Kidney epithelial cell (primary cell): ENCODE results near the gene IMPA2. TPM values are rescaled to one million over a fixed set of nuclear protein-coding genes. Genes with fewer than 3 reads are reported as not detected.
"Not testable (repeated sequence)": the region's sequence is repeated elsewhere in the genome, so short reads cannot be mapped to it uniquely, and the experiment has no call there.

Experiments used
- DNase-seq: peaks from one replicate; pipeline ENCODE4 v3.0.0-alpha.2; 2010; ENCODE audit warnings: low read depth
- H3K27me3 ChIP-seq: 2 replicates; pipeline ENCODE4 v1.6.0; 2011; ENCODE audit warnings: low read length; ENCODE audit not compliant: control insufficient read depth, insufficient read depth
- H3K36me3 ChIP-seq: 2 replicates; pipeline ENCODE4 v1.5.1; 2011; ENCODE audit warnings: low read length; ENCODE audit not compliant: control insufficient read depth, insufficient read depth
- H3K4me3 ChIP-seq: 2 replicates; pipeline ENCODE4 v1.5.1; 2011; ENCODE audit warnings: low read depth, mild to moderate bottlenecking, control low read depth, low read length
- CTCF ChIP-seq: IDR thresholded peaks from 2 replicates; pipeline ENCODE4 v1.5.1; 2011; ENCODE audit warnings: mild to moderate bottlenecking, moderate library complexity, low read length, control low read depth, inconsistent platforms; ENCODE audit not compliant: insufficient read depth, poor library complexity, severe bottlenecking
- total RNA-seq: library from RNA; depleted of rRNA; stranded (reverse); fragments of >200 nt; gene quantifications from 2 replicates; pipeline ENCODE4 v1.2.3, GENCODE V29; 2015

The IMPA2 gene
- total RNA-seq, 1 donor from 2014 or later, result 24.9 TPM

- TF ChIP-seq CTCF, result no peak
- Histone ChIP-seq H3K27me3 (no peaks in the 10 kb centered on the region), H3K4me3 (no peak overlapping the region), H3K36me3 (no peaks in the 10 kb centered on the region)
- DNase-seq, result no peak
These were observed 84.1 kb downstream of the IMPA2 start for GRCh38 chr18:12065397-12065796.

DNA sequence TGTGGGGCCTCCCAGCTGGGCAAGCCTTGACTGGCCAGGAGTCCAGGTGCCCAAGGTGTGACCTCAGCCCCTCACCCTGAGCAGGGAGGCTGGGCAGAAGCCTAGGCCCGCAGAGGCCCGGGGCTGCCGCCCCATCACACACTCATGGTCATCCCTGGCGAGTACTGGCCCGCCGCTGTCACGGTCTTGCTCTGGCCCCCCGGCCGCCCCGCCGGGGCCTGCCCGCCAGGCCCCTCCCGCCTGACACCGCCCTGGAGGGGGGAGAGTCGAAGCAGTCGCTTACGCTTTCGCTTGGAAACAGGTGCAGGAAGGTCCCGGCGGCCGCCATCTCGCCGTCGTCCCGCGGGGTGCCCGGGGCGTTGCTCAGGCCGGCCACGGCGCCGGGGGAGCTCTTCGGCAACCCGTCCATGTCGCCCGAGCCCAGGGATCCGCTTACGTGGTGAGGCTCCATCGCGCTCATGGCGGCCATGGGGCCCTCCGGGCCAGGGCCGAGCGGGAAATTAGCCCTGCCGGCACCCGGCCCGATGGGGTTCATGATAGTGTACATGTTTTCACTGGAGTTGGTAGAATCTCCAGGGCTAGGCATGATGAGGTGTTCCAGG lies 85.7 kb downstream of the IMPA2 start:
- DNase-seq, result no peak
- Histone ChIP-seq H3K4me3 (no peak overlapping the region), H3K36me3 (no peaks in the 10 kb centered on the region), H3K27me3 (no peaks in the 10 kb centered on the region)
- no peak for TF ChIP-seq CTCF

- no peak for TF ChIP-seq CTCF
- Histone ChIP-seq H3K27me3 (no peaks in the 10 kb centered on the region), H3K36me3 (no peaks in the 10 kb centered on the region), H3K4me3 (no peak overlapping the region)
- DNase-seq, result no peak
These were observed 86.4 kb downstream of the IMPA2 start for GRCh38 chr18:12067671-12068070.

GRCh38 chr18:12068316-12068949 lies 87.1 kb downstream of the IMPA2 start:
- not testable (repeated sequence) for H3K36me3 ChIP-seq

DNA sequence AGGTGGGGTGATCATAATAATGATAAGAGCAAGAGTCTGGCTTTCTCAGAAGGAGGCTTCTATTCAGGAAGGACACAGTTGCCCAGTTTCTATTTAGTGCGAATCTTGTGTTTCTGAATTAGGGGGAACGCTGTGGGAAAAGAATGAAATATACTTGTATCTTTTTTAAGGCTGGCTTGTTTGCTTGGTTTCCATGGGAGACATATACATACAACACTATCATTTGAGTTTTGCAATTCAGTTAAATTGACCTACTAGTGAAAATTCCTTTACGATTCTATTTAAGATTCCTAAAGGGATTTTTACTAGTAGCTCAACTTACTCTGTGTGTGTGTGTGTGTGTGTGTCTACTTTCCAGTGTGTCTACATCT lies 87.6 kb downstream of the IMPA2 start:
- TF ChIP-seq CTCF, result no peak
- Histone ChIP-seq H3K4me3 (no peak overlapping the region), H3K27me3 (no peaks in the 10 kb centered on the region), H3K36me3 (no peaks in the 10 kb centered on the region)
- DNase-seq, result no peak

More at GRCh38 chr18:12068316-12068949, 87.1 kb downstream of the IMPA2 start:
- H3K27me3 ChIP-seq, DNase-seq, H3K4me3 ChIP-seq: not testable (repeated sequence)

- H3K4me3 ChIP-seq, DNase-seq, H3K36me3 ChIP-seq, H3K27me3 ChIP-seq: not testable (repeated sequence)
These were observed 89.8 kb downstream of the IMPA2 start for GRCh38 chr18:12071066-12071465.

DNA sequence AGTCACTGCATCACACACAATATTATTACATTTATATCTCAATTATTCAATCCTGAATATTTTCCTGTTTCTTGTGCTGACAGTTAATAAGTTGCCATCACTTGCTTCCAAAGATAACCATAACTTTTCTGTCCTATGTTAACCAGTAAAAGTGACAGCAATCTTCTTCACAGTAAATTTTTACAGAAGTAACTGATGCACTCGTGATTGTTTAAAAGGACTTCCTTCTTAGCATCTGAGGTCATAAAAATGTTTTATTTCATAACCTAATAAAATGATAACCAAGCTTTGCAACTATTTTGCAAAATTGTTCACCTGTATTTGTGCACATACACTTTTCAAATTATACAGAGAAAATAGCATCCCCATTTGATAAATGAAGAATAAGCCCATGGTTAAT lies 91.7 kb downstream of the IMPA2 start:
- H3K36me3 ChIP-seq, result no peaks in the 10 kb centered on the region
- no peak for DNase-seq

More for the DNA sequence above, 91.7 kb downstream of the IMPA2 start:
- Histone ChIP-seq H3K27me3 (no peaks in the 10 kb centered on the region), H3K4me3 (no peak overlapping the region)
- TF ChIP-seq CTCF, result no peak
